Fibroblast of pulmonary artery (primary cell): ENCODE measurements around the gene TMEM214.

Experiments
- DNase-seq: peaks from one replicate; pipeline ENCODE4 v3.0.0-alpha.2; 2010; ENCODE audit warnings: low read depth
- H3K4me3 ChIP-seq: replicated peaks from 2 replicates; pipeline ENCODE4 v1.5.1; 2011; ENCODE audit warnings: low read depth, mild to moderate bottlenecking, control low read depth, low read length, moderate library complexity
- TF ChIP-seq, protein P1 (sequence below): IDR thresholded peaks from 2 replicates; pipeline ENCODE4 v1.5.1; 2011; ENCODE audit warnings: mild to moderate bottlenecking, control low read depth, low read length, inconsistent platforms; ENCODE audit errors: missing control alignments

TMEM214 gene

GRCh38 chr2:27042985-27043634, 10.3 kb downstream of the TMEM214 start:
- H3K4me3 ChIP-seq, result no peak overlapping the region
- TF ChIP-seq, protein P1, sequence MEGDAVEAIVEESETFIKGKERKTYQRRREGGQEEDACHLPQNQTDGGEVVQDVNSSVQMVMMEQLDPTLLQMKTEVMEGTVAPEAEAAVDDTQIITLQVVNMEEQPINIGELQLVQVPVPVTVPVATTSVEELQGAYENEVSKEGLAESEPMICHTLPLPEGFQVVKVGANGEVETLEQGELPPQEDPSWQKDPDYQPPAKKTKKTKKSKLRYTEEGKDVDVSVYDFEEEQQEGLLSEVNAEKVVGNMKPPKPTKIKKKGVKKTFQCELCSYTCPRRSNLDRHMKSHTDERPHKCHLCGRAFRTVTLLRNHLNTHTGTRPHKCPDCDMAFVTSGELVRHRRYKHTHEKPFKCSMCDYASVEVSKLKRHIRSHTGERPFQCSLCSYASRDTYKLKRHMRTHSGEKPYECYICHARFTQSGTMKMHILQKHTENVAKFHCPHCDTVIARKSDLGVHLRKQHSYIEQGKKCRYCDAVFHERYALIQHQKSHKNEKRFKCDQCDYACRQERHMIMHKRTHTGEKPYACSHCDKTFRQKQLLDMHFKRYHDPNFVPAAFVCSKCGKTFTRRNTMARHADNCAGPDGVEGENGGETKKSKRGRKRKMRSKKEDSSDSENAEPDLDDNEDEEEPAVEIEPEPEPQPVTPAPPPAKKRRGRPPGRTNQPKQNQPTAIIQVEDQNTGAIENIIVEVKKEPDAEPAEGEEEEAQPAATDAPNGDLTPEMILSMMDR, result no peak
- DNase-seq, result no peak

GRCh38 chr2:27049422-27050280, 16.9 kb downstream of the TMEM214 start:
- DNase-seq, result no peak
- TF ChIP-seq, protein P1, result no peak
- peak overlapping the region; percentile 71 for H3K4me3 ChIP-seq

- peak; percentile 95 for DNase-seq
- TF ChIP-seq, protein P1, result peak; percentile 37
- H3K4me3 ChIP-seq, result peak overlapping the region; percentile 71
Measured at GRCh38 chr2:27050281-27050995, 17.7 kb downstream of the TMEM214 start.

DNA sequence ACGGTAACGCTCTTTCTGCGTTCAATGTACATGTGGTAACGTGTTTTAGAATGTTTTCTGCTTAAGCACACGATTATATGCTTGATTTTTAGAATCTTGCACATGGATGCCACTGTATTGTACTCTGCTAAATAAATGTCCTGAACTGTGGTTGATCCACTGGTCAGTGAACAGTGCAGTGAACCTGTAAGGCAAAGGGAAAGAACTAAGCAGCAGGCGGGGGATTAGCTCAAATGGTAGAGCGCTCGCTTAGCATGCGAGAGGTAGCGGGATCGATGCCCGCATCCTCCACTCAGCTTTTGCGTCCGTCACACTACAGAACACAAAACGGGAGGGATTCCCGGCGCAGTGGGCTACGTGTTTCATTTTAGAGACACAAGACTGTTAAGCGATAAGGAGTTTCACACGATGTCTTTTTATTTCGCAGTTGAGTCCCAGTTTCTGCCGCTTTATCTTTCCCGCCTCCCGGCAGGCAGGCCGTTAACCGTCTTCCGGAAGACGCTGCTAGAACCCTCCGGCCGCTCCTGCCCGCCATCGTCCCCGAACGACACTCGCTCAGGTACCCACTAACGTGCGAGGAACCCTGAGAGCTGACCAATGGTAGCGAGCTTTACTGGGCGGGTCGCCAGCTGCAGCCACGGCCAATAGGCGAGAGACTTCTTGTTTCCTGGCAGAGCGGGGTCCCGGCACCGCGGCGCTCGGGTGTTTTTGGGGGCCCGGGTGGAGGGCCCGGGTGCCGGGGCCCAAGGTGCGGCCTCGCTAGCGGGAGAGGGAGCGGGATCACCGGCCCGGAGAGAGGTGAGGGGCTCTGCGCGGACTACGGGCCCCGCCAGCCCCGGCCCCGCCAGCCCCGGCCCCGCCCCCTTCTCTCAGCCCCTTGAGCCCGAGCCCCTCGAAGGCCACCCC, 18.5 kb downstream of the TMEM214 start, which contains the start of gene AGBL5:
TSS of gene AGBL5 (plus strand) at position 673 of the 906 bp plus-strand sequence. CDS start 1,291 bp downstream, outside the sequence.
- peak within 1 kb of the TSS; percentile 71 for H3K4me3 ChIP-seq
- TF ChIP-seq, protein P1, result no peak

DNA sequence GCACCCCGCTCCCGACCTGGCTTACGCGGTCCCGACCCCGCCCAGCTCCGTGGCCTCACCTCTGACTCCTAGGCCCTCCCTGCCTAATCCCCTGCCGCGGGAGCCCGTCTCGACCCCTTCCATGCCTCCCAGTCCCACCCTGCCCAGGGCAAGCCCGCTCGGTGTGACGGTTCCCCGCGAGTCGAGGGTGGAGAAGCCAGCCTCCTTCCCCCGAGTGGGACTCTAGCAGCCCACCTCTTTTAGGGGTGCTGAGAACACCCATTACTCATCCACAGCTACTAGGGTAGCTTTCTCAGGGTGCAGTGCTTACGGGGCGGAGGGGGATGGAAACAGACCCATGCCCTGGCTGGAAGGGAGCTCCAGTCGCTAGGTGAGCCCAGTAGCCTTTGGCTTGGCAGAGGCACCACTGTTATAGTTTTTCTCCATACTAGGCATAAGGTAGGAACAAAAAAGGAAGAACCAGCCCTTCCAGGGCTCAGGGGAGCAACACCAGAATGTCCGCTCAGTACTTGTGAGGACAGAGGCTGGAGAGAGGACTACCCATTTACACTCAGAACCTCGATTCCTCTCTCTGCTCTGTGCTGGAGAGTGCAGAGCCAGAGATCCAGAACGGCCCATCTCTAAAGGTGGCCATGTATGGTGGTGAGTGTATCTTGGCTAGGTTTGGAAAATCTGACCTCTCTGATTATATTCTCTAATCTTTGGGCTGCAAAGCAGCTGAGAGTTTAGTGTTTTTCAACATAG, 19.3 kb downstream of the TMEM214 start:
- no peak for DNase-seq
- TF ChIP-seq, protein P1, result no peak
- H3K4me3 ChIP-seq, result peak overlapping the region; percentile 71

More for the DNA sequence above, 18.5 kb downstream of the TMEM214 start, which contains the start of gene AGBL5:
- DNase-seq, result peak; percentile 95

DNA sequence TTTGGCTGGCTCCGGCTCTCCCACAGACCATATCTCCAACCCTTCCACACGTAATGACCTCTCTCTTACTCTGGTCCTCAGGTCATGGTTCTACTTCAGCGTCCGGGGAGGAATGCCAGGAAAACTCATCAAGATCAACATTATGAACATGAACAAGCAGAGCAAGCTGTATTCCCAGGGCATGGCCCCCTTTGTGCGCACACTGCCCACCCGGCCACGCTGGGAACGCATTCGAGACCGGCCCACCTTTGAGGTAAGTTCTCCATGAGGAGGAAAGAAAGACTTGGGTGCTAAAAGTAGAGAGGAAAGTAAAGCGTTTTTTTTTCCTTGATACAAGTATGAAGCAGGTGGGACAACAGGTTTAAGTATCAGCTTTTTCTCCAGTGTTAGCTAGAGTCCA, 20.6 kb downstream of the TMEM214 start:
- H3K4me3 ChIP-seq, result no peak overlapping the region
- no peak for DNase-seq
- TF ChIP-seq, protein P1, result no peak
